ENCODE data around the gene NPTN.

Gene NPTN

DNA sequence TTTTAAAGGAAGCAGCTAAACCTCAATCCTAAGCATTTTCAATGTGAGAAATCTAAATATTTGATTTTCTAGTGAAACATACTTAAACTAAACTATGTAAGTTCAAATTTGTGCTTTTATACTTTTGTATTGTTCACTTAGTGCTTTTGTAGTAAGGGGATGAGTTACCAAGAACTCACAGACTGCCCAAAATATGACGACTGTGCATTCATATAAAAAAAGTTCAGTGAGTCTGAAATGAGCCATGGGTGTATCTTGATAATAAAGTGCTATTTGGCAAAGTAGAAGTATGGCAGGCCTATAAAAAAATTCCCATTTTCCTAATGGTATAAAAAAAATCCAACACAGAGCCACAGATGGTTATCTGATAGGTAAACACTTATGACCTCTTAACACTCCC lies 66.2 kb downstream of the NPTN start:
- Histone ChIP-seq H3K27me3 (ENCODE audit: insufficient read depth, poor library complexity, severe bottlenecking) (no peaks in the 10 kb centered on the region), H3K4me3 (ENCODE audit: severe bottlenecking) (no peak overlapping the region), H3K4me1 (ENCODE audit: insufficient read depth, poor library complexity, severe bottlenecking) (peaks cover 3% of the 10 kb centered on the region), H3K9me3 (ENCODE audit: severe bottlenecking) (no peaks in the 10 kb centered on the region), H3K36me3 (ENCODE audit: low read depth) (peaks cover 94% of the 10 kb centered on the region), H3K27ac (ENCODE audit: poor library complexity, severe bottlenecking) (no peak overlapping the region)
- DNase-seq (ENCODE audit: low spot score) (no peak), ATAC-seq (ENCODE audit: low read depth) (no peak)
- TF ChIP-seq, protein P1, sequence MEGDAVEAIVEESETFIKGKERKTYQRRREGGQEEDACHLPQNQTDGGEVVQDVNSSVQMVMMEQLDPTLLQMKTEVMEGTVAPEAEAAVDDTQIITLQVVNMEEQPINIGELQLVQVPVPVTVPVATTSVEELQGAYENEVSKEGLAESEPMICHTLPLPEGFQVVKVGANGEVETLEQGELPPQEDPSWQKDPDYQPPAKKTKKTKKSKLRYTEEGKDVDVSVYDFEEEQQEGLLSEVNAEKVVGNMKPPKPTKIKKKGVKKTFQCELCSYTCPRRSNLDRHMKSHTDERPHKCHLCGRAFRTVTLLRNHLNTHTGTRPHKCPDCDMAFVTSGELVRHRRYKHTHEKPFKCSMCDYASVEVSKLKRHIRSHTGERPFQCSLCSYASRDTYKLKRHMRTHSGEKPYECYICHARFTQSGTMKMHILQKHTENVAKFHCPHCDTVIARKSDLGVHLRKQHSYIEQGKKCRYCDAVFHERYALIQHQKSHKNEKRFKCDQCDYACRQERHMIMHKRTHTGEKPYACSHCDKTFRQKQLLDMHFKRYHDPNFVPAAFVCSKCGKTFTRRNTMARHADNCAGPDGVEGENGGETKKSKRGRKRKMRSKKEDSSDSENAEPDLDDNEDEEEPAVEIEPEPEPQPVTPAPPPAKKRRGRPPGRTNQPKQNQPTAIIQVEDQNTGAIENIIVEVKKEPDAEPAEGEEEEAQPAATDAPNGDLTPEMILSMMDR (IDR thresholded peaks at IDR 0.05; ENCODE audit: poor library complexity, severe bottlenecking), result no peak

DNA sequence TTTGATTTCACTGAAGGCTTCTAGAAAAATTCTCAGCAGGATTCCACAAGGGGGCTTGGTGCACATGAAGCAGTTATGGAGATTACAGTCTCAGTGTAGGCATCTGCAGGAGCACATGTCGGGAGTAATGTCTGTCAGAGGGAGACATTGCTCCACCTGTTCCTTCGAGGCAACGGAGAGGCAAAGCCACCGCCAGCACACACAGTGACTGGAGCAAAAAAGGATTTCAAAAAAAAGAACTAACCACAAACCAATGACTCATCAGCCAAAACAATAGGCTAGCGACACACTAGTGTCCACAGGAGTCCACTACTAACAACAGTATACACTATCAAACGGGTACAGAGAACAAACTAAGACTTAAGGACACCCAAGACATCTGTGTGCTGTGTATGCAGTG lies 68.9 kb downstream of the NPTN start:
- Histone ChIP-seq H3K36me3 (ENCODE audit: low read depth) (peaks cover 92% of the 10 kb centered on the region), H3K27me3 (ENCODE audit: insufficient read depth, poor library complexity, severe bottlenecking) (no peaks in the 10 kb centered on the region), H3K4me1 (ENCODE audit: insufficient read depth, poor library complexity, severe bottlenecking) (peaks cover 3% of the 10 kb centered on the region), H3K9me3 (ENCODE audit: severe bottlenecking) (no peaks in the 10 kb centered on the region), H3K27ac (ENCODE audit: poor library complexity, severe bottlenecking) (no peak overlapping the region), H3K4me3 (ENCODE audit: severe bottlenecking) (no peak overlapping the region)
- TF ChIP-seq, protein P1 (IDR thresholded peaks at IDR 0.05; ENCODE audit: poor library complexity, severe bottlenecking), result no peak
- DNase-seq (ENCODE audit: low spot score), result no peak
- ATAC-seq (ENCODE audit: low read depth), result peak; percentile 70

DNA sequence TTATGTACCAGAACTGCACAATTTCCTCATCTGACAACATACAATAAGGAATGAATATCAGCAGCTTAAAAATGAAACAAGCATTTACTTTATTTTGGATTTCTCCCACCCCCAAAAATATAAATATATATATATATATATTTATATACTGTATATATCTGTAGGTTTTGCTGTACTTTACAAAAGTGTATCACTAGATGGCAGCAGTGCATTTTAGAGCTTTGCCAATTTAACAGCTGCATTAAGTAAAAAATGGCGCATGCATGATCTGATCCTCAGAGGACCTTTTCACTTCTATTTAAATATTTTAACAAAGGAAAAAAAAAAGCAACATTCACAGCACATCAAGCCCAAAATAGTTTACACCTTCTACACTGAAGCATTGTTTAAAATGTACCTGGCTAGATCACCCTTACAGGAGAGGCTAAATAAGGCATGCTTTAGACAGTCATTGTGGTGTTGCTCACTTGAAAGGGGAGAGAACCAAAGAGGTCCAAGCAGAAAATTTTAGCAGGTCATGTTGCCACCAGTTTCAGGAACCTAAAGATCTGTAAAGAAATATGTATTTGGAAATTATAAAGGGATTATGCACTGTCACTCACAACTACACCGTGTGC lies 72.6 kb downstream of the NPTN start:
- Histone ChIP-seq H3K4me1 (ENCODE audit: insufficient read depth, poor library complexity, severe bottlenecking) (peaks cover 3% of the 10 kb centered on the region), H3K27me3 (ENCODE audit: insufficient read depth, poor library complexity, severe bottlenecking) (no peaks in the 10 kb centered on the region), H3K9me3 (ENCODE audit: severe bottlenecking) (no peaks in the 10 kb centered on the region), H3K27ac (ENCODE audit: poor library complexity, severe bottlenecking) (no peak overlapping the region), H3K36me3 (ENCODE audit: low read depth) (peaks cover 76% of the 10 kb centered on the region), H3K4me3 (ENCODE audit: severe bottlenecking) (no peak overlapping the region)
- peak; percentile 79 for ATAC-seq (ENCODE audit: low read depth)
- TF ChIP-seq, protein P1 (IDR thresholded peaks at IDR 0.05; ENCODE audit: poor library complexity, severe bottlenecking), result peak; percentile 86
- no peak for DNase-seq (ENCODE audit: low spot score)

DNA sequence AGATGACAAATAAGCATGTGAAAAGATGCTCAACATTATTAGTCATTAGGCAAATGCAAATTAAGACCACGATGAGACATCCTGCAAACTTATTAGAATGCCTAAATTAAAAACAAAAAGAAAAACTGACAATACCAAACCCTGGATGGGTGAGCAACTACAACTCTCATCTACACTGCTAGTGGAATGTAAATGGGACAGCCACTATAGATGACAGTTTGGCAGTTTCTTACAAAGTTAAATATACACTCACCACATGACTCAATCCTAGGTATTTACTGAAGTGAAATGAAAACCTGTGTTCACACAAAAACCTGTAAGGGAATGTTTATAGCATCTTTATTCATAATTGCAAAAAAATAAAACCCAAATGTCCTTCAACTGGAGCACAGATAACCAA lies 74.7 kb downstream of the NPTN start:
- no peak for ATAC-seq (ENCODE audit: low read depth)
- H3K4me3 ChIP-seq (ENCODE audit: severe bottlenecking), result no peak overlapping the region
- no peaks in the 10 kb centered on the region for H3K27me3 ChIP-seq (ENCODE audit: insufficient read depth, poor library complexity, severe bottlenecking)
- no peak for DNase-seq (ENCODE audit: low spot score)
- no peaks in the 10 kb centered on the region for H3K9me3 ChIP-seq (ENCODE audit: severe bottlenecking)
- TF ChIP-seq, protein P1 (IDR thresholded peaks at IDR 0.05; ENCODE audit: poor library complexity, severe bottlenecking), result no peak
- H3K36me3 ChIP-seq (ENCODE audit: low read depth), result peaks cover 63% of the 10 kb centered on the region
- H3K27ac ChIP-seq (ENCODE audit: poor library complexity, severe bottlenecking), result no peak overlapping the region
- no peaks in the 10 kb centered on the region for H3K4me1 ChIP-seq (ENCODE audit: insufficient read depth, poor library complexity, severe bottlenecking)

DNA sequence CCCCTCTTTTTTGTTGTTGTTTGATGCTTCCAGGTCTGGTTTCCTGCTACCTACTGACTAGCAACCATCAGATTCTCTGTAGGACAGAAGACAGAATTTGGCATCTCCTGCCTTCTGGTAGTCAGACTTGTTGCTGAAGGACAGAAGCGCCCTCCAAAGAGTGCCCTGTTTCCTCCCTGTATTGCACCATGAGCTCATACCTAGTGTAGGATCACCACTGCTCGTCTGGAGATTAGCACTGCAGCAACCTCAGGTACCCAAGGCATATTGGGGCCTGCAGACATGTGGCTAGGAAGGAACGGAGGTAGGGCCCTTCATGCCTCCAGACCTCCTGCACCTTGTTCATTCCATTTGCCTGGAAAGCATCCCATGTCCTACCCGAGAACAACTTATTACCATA lies 78.1 kb downstream of the NPTN start:
- H3K27ac ChIP-seq (ENCODE audit: poor library complexity, severe bottlenecking), result no peak overlapping the region
- DNase-seq (ENCODE audit: low spot score) (no peak), ATAC-seq (ENCODE audit: low read depth) (no peak)
- TF ChIP-seq, protein P1 (IDR thresholded peaks at IDR 0.05; ENCODE audit: poor library complexity, severe bottlenecking), result no peak
- H3K4me1 ChIP-seq (ENCODE audit: insufficient read depth, poor library complexity, severe bottlenecking), result no peaks in the 10 kb centered on the region
- H3K27me3 ChIP-seq (ENCODE audit: insufficient read depth, poor library complexity, severe bottlenecking), result no peaks in the 10 kb centered on the region
- no peak overlapping the region for H3K4me3 ChIP-seq (ENCODE audit: severe bottlenecking)
- peaks cover 31% of the 10 kb centered on the region for H3K36me3 ChIP-seq (ENCODE audit: low read depth)
- no peaks in the 10 kb centered on the region for H3K9me3 ChIP-seq (ENCODE audit: severe bottlenecking)
